Fibroblast of the aortic adventitia (primary cell): Measurements from ENCODE around the gene GAB2. TPM values are rescaled to one million over a fixed set of nuclear protein-coding genes. Genes with fewer than 3 reads are reported as not detected.

Source experiments
- DNase-seq: peaks from one replicate; pipeline ENCODE4 v3.0.0-alpha.2; 2010; ENCODE audit warnings: low read depth
- H3K4me3 ChIP-seq: 2 replicates; pipeline ENCODE4 v1.5.1; 2011; ENCODE audit warnings: low read depth, mild to moderate bottlenecking, control low read depth, low read length, moderate library complexity
- CTCF ChIP-seq: IDR thresholded peaks from 2 replicates; pipeline ENCODE4 v1.5.1; 2011; ENCODE audit warnings: mild to moderate bottlenecking, low read length, control low read depth, inconsistent platforms; ENCODE audit not compliant: insufficient read depth
- total RNA-seq: library from RNA; depleted of rRNA; stranded (reverse); fragments of >200 nt; gene quantifications from 2 replicates; pipeline ENCODE4 v1.2.3, GENCODE V29; 2012; ENCODE audit warnings: low replicate concordance

GAB2 gene
- total RNA-seq, 1 donor, result 16.4 TPM

- TF ChIP-seq CTCF, result no peak
- no peak overlapping the region for H3K4me3 ChIP-seq
- no peak for DNase-seq
Observed at GRCh38 chr11:78265326-78265725, 152.3 kb downstream of the GAB2 start.

GRCh38 chr11:78262691-78263090, 154.9 kb downstream of the GAB2 start:
- no peak for DNase-seq
- H3K4me3 ChIP-seq, result no peak overlapping the region
- TF ChIP-seq CTCF, result no peak

GRCh38 chr11:78262238-78262637, 155.4 kb downstream of the GAB2 start:
- no peak for DNase-seq
- H3K4me3 ChIP-seq, result no peak overlapping the region
- TF ChIP-seq CTCF, result no peak

GRCh38 chr11:78261828-78262227, 155.8 kb downstream of the GAB2 start:
- DNase-seq, result no peak
- no peak overlapping the region for H3K4me3 ChIP-seq
- TF ChIP-seq CTCF, result no peak

- TF ChIP-seq CTCF, result no peak
- no peak overlapping the region for H3K4me3 ChIP-seq
- no peak for DNase-seq
Observed at GRCh38 chr11:78261367-78261766, 156.3 kb downstream of the GAB2 start.

GRCh38 chr11:78259777-78260487, 157.7 kb downstream of the GAB2 start:
- no peak overlapping the region for H3K4me3 ChIP-seq
- DNase-seq, result no peak
- TF ChIP-seq CTCF, result no peak

- no peak for DNase-seq
- H3K4me3 ChIP-seq, result no peak overlapping the region
- no peak for TF ChIP-seq CTCF
Observed at GRCh38 chr11:78257654-78258053, 160.0 kb downstream of the GAB2 start.
